Duodenal mucosa (tissue), 2 donors: Measurements from ENCODE around the gene TMEM38A.
"Not testable (repeated sequence)": the region's sequence is repeated elsewhere in the genome, so short reads cannot be mapped to it uniquely, and the experiment has no call there.

Experiments
- H3K27ac ChIP-seq: one replicate; pipeline ENCODE4 v1.7.0; 2013; ENCODE audit warnings: low read depth, low read length
- H3K27me3 ChIP-seq, 2 donors: one replicate each; pipeline ENCODE4 v1.7.0; 2013; ENCODE audit warnings: low read length in 2 of 2, control low read depth in 1 of 2; ENCODE audit not compliant: insufficient read depth in 2 of 2, control insufficient read depth in 1 of 2
- H3K36me3 ChIP-seq, 2 donors: one replicate each; pipeline ENCODE4 v1.7.0; 2013; ENCODE audit warnings: low read length in 2 of 2, control low read depth in 1 of 2; ENCODE audit not compliant: insufficient read depth in 2 of 2, control insufficient read depth in 1 of 2
- H3K4me1 ChIP-seq, 2 donors: one replicate each; pipeline ENCODE4 v1.7.0; 2013; ENCODE audit warnings: low read length in 2 of 2, control low read depth in 1 of 2; ENCODE audit not compliant: insufficient read depth in 2 of 2, control insufficient read depth in 1 of 2
- H3K4me3 ChIP-seq, 2 donors: one replicate each; pipeline ENCODE4 v1.7.0; 2013; ENCODE audit warnings: low read length in 2 of 2, low read depth in 1 of 2
- H3K9ac ChIP-seq, 2 donors: one replicate each; pipeline ENCODE4 v1.7.0; 2013; ENCODE audit warnings: low read length in 2 of 2, low read depth in 1 of 2
- H3K9me3 ChIP-seq, 2 donors: one replicate each; pipeline ENCODE4 v1.7.0; 2013; ENCODE audit warnings: low read length in 2 of 2, control low read depth in 1 of 2; ENCODE audit not compliant: control insufficient read depth in 1 of 2

Gene TMEM38A

GRCh38 chr19:16654140-16654539 is 6.8 kb upstream of the TMEM38A start:
- no peak overlapping the region for H3K27ac ChIP-seq
- no peaks in the 10 kb centered on the region for H3K27me3 ChIP-seq
- peaks cover 36 to 76% of the 10 kb centered on the region in 2 donors for H3K36me3 ChIP-seq

GRCh38 chr19:16654627-16655026 is 6.3 kb upstream of the TMEM38A start:
- Histone ChIP-seq H3K27ac (no peak overlapping the region), H3K4me3 (no peak overlapping the region), H3K27me3 (no peaks in the 10 kb centered on the region), H3K4me1 (peaks cover 5 to 18% of the 10 kb centered on the region in 2 donors), H3K9ac (no peak overlapping the region), H3K9me3 (no peaks in the 10 kb centered on the region), H3K36me3 (peaks cover 36 to 76% of the 10 kb centered on the region in 2 donors)

More at GRCh38 chr19:16654140-16654539, 6.8 kb upstream of the TMEM38A start:
- no peaks in the 10 kb centered on the region for H3K9me3 ChIP-seq
- peaks cover 5 to 14% of the 10 kb centered on the region in 2 donors for H3K4me1 ChIP-seq
- H3K9ac ChIP-seq = no peak overlapping the region
- H3K4me3 ChIP-seq = no peak overlapping the region

GRCh38 chr19:16655727-16656126 is 5.2 kb upstream of the TMEM38A start:
- Histone ChIP-seq H3K9me3 (no peaks in the 10 kb centered on the region), H3K4me1 (peaks cover 5 to 23% of the 10 kb centered on the region in 2 donors), H3K4me3 (no peak overlapping the region), H3K36me3 (peaks cover 34 to 71% of the 10 kb centered on the region in 2 donors), H3K27me3 (no peaks in the 10 kb centered on the region), H3K27ac (no peak overlapping the region), H3K9ac (no peak overlapping the region)

GRCh38 chr19:16657384-16657783 is 3.6 kb upstream of the TMEM38A start:
- H3K9ac ChIP-seq = no peak overlapping the region
- H3K4me3 ChIP-seq = no peak overlapping the region
- H3K27ac ChIP-seq = no peak overlapping the region
- no peaks in the 10 kb centered on the region for H3K27me3 ChIP-seq
- H3K4me1 ChIP-seq = peaks cover 5 to 31% of the 10 kb centered on the region in 2 donors
- H3K36me3 ChIP-seq = peaks cover 25 to 55% of the 10 kb centered on the region in 2 donors
- no peaks in the 10 kb centered on the region for H3K9me3 ChIP-seq

- Histone ChIP-seq H3K4me1 (peaks cover 5 to 37% of the 10 kb centered on the region in 2 donors), H3K4me3 (peak overlapping the region; percentile 85 to 91), H3K36me3 (peaks cover 11 to 36% of the 10 kb centered on the region in 2 donors), H3K27ac (peak overlapping the region; percentile 30), H3K9me3 (no peaks in the 10 kb centered on the region), H3K9ac (peak overlapping the region; percentile 69 to 79), H3K27me3 (no peaks in the 10 kb centered on the region)
Observed at GRCh38 chr19:16659464-16659831, 1.5 kb upstream of the TMEM38A start.

- H3K36me3 ChIP-seq = peaks cover 8 to 30% of the 10 kb centered on the region in 2 donors
- no peaks in the 10 kb centered on the region for H3K27me3 ChIP-seq
- peak within 1 kb of the TSS; percentile 85 to 91 for H3K4me3 ChIP-seq
- peak within 1 kb of the TSS; percentile 77 to 82 for H3K9ac ChIP-seq
- H3K9me3 ChIP-seq = no peaks in the 10 kb centered on the region
- H3K27ac ChIP-seq = peak within 1 kb of the TSS; percentile 89
- H3K4me1 ChIP-seq = peaks cover 5 to 37% of the 10 kb centered on the region in 2 donors
Observed at GRCh38 chr19:16659832-16660708, 869 bp upstream of the TMEM38A start, which contains the start of gene SMIM7. SMIM7 (minus strand) TSS chr19:16660144; CDS start chr19:16660110, 34 bp downstream.

- no peaks in the 10 kb centered on the region for H3K9me3 ChIP-seq
- H3K4me1 ChIP-seq = peaks cover 5 to 37% of the 10 kb centered on the region in 2 donors
- H3K9ac ChIP-seq = peak overlapping the region; percentile 36 to 54
- peak overlapping the region; percentile 65 to 91 for H3K4me3 ChIP-seq
- H3K27ac ChIP-seq = no peak overlapping the region
- H3K27me3 ChIP-seq = no peaks in the 10 kb centered on the region
- H3K36me3 ChIP-seq = peaks cover 5 to 16% of the 10 kb centered on the region in 2 donors
Observed at GRCh38 chr19:16661480-16662034, 618 bp downstream of the TMEM38A start.

- no peak overlapping the region for H3K4me3 ChIP-seq
- peaks cover 0 to 6% of the 10 kb centered on the region in 2 donors for H3K4me1 ChIP-seq
- H3K27me3 ChIP-seq = no peaks in the 10 kb centered on the region
- H3K36me3 ChIP-seq = no peaks in the 10 kb centered on the region
- no peak overlapping the region for H3K27ac ChIP-seq
- no peak overlapping the region for H3K9ac ChIP-seq
- H3K9me3 ChIP-seq = no peaks in the 10 kb centered on the region
Observed at GRCh38 chr19:16668176-16668575, 7.2 kb downstream of the TMEM38A start.

- H3K9ac ChIP-seq, H3K4me3 ChIP-seq, H3K27ac ChIP-seq, H3K9me3 ChIP-seq, H3K36me3 ChIP-seq, H3K4me1 ChIP-seq, H3K27me3 ChIP-seq: not testable (repeated sequence)
Observed at GRCh38 chr19:16668702-16669101, 7.8 kb downstream of the TMEM38A start.

GRCh38 chr19:16670291-16670690 is 9.4 kb downstream of the TMEM38A start:
- no peak overlapping the region for H3K9ac ChIP-seq
- H3K9me3 ChIP-seq = no peaks in the 10 kb centered on the region
- H3K27me3 ChIP-seq = no peaks in the 10 kb centered on the region
- no peak overlapping the region for H3K4me3 ChIP-seq
- no peaks in the 10 kb centered on the region for H3K4me1 ChIP-seq
- H3K36me3 ChIP-seq = no peaks in the 10 kb centered on the region
- H3K27ac ChIP-seq = no peak overlapping the region
